ENCODE results near the gene D2HGDH. TPM values are rescaled to one million over a fixed set of nuclear protein-coding genes. Genes with fewer than 3 reads are reported as not detected.
A peak's percentile ranks its signal among the peaks of the same experiment; 100 is the strongest.

Gene D2HGDH
- total RNA-seq, 4 donors from 2014 or later: 15.9 to 39.6 (median 20.3) TPM

DNA sequence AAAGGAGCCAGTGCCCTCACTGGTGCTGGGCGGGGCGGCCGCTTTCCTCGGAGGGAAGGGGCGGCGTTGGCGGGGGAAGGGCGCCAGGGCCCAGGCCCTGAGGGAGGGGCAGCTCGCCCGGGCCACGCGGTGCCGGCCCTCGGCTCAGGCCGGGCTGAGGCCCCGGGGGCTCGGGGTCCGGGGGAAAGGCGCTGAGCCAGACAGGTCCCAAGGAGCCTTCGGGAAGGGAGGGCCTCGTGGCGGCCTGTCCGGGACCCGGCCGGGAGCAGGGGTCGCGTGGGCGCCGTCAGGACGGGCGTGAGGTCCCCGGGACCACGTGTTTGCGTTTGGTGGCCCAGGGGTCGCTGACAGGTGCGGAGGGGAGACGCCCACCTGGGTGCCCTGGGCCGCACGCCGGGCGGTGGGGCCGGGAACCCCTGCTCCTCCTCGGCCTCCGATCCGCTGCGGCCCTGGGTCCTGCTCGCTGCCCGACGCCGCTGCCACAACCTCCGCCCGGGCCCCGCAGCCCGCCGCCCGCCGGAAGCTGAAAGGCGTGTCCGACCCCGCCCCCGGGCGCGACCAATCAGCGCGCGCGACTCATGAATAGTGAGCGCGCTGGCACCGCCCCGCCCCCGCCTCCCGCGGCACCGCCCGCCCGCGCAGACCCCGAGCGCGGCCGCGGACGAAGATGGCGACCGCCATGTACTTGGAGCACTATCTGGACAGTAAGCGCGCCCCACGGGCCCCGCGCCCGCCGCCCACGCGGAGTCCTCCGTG is 32.9 kb upstream of the D2HGDH start, which contains the start of gene ING5:
Gene ING5, plus strand, starts transcription at position 641 of the 756 bp plus-strand sequence. Its CDS starts 27 bp downstream, at position 668.
- H3K4me3 ChIP-seq: peak within 1 kb of the TSS; percentile 61 to 97 (median 82)
- intact Hi-C loops (cut with DNase I; ENCODE audit: low total_unique reads) (loop anchor here (1.0 to 10.0 kb wide), 5 partner anchors 14 to 386 kb away; partner anchors contain the start of genes D2HGDH, HDLBP, SEPTIN2 and STK25), in situ Hi-C loops (cut with MboI; ENCODE audit: low sequenced_read_pairs in 4 of 4) (no loop called here)
- DNase-seq (peak; percentile 93 to 95), ATAC-seq (peak; percentile 89 to 92)
- H3K36me3 ChIP-seq: peaks cover 0 to 18% of the 10 kb centered on the region in 2 donors
- no peaks in the 10 kb centered on the region for H3K27me3 ChIP-seq
- H3K9me3 ChIP-seq: no peaks in the 10 kb centered on the region
- peak; percentile 89 for TF ChIP-seq POLR2A (IDR thresholded peaks at IDR 0.05)
- TF ChIP-seq CTCF (IDR thresholded peaks at IDR 0.05 in 4 of 5, conservative IDR thresholded peaks at IDR 0.05 in 1 of 5): peak in 2 of 5 experiments; percentile 6 to 25
- H3K4me1 ChIP-seq: peaks cover 6 to 16% of the 10 kb centered on the region in 2 donors
- peak within 1 kb of the TSS; percentile 89 to 97 (median 94) for H3K27ac ChIP-seq

GRCh38 chr2:241702155-241703031 is 32.0 kb upstream of the D2HGDH start:
- intact Hi-C loops (cut with DNase I; ENCODE audit: low total_unique reads): loop anchor here (1.0 to 10.0 kb wide), 3 partner anchors 32 to 387 kb away; partner anchors contain the start of genes D2HGDH, HDLBP and SEPTIN2

DNA sequence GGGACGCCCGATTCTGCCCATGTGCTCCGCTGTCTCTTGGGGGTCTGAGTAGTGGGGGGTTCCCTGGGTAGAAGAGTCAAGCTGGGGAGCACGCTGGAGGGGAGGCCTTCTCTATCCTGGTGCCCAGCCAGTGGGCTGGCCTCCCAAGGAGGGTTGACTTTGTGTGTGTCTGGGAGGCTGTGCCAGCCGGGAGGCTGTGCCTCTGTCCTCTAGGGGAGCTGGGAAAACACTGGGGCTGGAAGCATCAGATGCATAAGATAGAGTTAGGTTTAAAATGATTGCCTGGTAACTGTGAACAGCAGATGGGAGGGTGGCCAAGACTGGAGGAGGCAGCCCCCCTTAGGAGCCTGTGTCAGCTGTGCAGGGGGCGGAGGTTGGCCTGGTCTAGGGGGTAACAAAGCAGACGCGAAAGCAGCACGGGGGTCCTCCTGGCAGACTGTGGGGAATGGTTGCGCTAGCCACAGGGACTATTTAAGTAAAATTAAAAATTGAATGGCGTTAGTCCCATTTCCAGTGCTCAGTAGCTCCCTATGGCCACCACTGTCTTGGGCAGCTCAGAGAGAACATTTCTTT is 31.3 kb upstream of the D2HGDH start:
- ATAC-seq (no peak), DNase-seq (no peak)
- H3K9me3 ChIP-seq: no peaks in the 10 kb centered on the region
- in situ Hi-C loops (cut with MboI; ENCODE audit: low sequenced_read_pairs in 4 of 4) (no loop called here), intact Hi-C loops (cut with DNase I; ENCODE audit: low total_unique reads) (loop anchor here (10.0 kb wide), 1 partner anchor 182 kb away; no protein-coding TSS in a partner anchor)
- peak overlapping the region; percentile 89 to 97 (median 94) for H3K27ac ChIP-seq
- no peaks in the 10 kb centered on the region for H3K27me3 ChIP-seq
- peak overlapping the region; percentile 57 to 93 (median 72) for H3K4me3 ChIP-seq
- peaks cover 6 to 16% of the 10 kb centered on the region in 2 donors for H3K4me1 ChIP-seq
- TF ChIP-seq CTCF (IDR thresholded peaks at IDR 0.05 in 4 of 5, conservative IDR thresholded peaks at IDR 0.05 in 1 of 5) (no peak), POLR2A (IDR thresholded peaks at IDR 0.05) (no peak)
- H3K36me3 ChIP-seq: peaks cover 0 to 33% of the 10 kb centered on the region in 2 donors

More at GRCh38 chr2:241702155-241703031, 32.0 kb upstream of the D2HGDH start:
- no peaks in the 10 kb centered on the region for H3K27me3 ChIP-seq
- peak overlapping the region; percentile 57 to 97 (median 82) for H3K4me3 ChIP-seq
- H3K9me3 ChIP-seq: no peaks in the 10 kb centered on the region
- DNase-seq: peak; percentile 78 to 81
- H3K27ac ChIP-seq: peak overlapping the region; percentile 89 to 97 (median 94)
- H3K4me1 ChIP-seq: peaks cover 6 to 16% of the 10 kb centered on the region in 2 donors
- TF ChIP-seq POLR2A (IDR thresholded peaks at IDR 0.05) (no peak), CTCF (IDR thresholded peaks at IDR 0.05 in 4 of 5, conservative IDR thresholded peaks at IDR 0.05 in 1 of 5) (peak in 4 of 5 experiments; percentile 28 to 36 (median 34))
- ATAC-seq: peak; percentile 83 to 85
- in situ Hi-C loops (cut with MboI; ENCODE audit: low sequenced_read_pairs in 4 of 4): no loop called here
- peaks cover 0 to 26% of the 10 kb centered on the region in 2 donors for H3K36me3 ChIP-seq

- ATAC-seq (no peak), DNase-seq (no peak)
- peaks cover 6 to 9% of the 10 kb centered on the region in 2 donors for H3K4me1 ChIP-seq
- H3K9me3 ChIP-seq: no peaks in the 10 kb centered on the region
- no peak overlapping the region for H3K27ac ChIP-seq
- intact Hi-C loops (cut with DNase I; ENCODE audit: low total_unique reads) (loop anchor here (10.0 kb wide), 1 partner anchor 178 kb away; no protein-coding TSS in a partner anchor), in situ Hi-C loops (cut with MboI; ENCODE audit: low sequenced_read_pairs in 4 of 4) (no loop called here)
- H3K36me3 ChIP-seq: peaks cover 0 to 66% of the 10 kb centered on the region in 2 donors
- no peak overlapping the region for H3K4me3 ChIP-seq
- H3K27me3 ChIP-seq: no peaks in the 10 kb centered on the region
- TF ChIP-seq CTCF (IDR thresholded peaks at IDR 0.05 in 4 of 5, conservative IDR thresholded peaks at IDR 0.05 in 1 of 5) (no peak), POLR2A (IDR thresholded peaks at IDR 0.05) (no peak)
These were observed 27.9 kb upstream of the D2HGDH start for GRCh38 chr2:241706537-241706936.
